Measurements from ENCODE around the gene TMEM108. TPM values are rescaled to one million over a fixed set of nuclear protein-coding genes. Genes with fewer than 3 reads are reported as not detected.

TMEM108 gene
- total and polyA plus RNA-seq, 10 of the 15 experiments (the other 5 are each of a cell fraction or from before 2014, with no cell fraction given), result 0.02 to 0.58 (median 0.12) TPM; not detected in 5

DNA sequence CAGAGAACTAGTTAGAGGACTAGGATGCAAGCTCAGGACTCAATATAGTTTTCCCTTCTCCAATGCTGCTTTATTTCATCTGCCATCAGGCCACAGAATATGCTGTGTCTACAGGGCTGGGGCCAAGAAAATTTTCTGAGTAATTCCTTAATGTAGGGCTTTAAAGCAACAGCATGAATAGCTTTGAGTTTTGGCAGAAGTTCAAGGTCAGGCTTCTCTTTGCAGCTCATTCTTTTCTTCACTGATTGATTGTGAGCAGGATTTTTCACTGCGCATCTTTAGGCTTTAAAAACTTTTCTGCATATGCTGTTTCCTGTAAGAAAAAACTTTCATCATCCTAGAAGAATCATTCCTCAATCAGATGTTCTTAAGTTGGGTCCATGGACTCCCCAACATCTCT, 4.6 kb downstream of the TMEM108 start:
- ChIA-PET CTCF (interaction anchor here (0.9 to 4.2 kb wide), 10 partner anchors 10 to 385 kb away, joined by 3 to 43 read pairs (median 8); no protein-coding TSS in a partner anchor), POLR2A (no interaction called here), RAD21 (ENCODE audit: unreplicated experiment) (interaction anchor here (0.6 to 2.3 kb wide), 13 partner anchors 225 to 887 kb away, joined by 3 to 23 read pairs (median 4); no protein-coding TSS in a partner anchor), SMC1A (ENCODE audit: uncharacterized antibody, unreplicated experiment) (interaction anchor here (0.6 to 3.3 kb wide), 14 partner anchors 10 to 382 kb away, joined by 3 to 29 read pairs (median 4); no protein-coding TSS in a partner anchor)
- no peaks in the 10 kb centered on the region for H3K4me1 ChIP-seq (ENCODE audit: control insufficient read depth, insufficient read depth, low read length)
- intact Hi-C loops (cut with micrococcal nuclease; ENCODE audit: unreplicated experiment) (loop anchor here (5.0 kb wide), 1 partner anchor 235 kb away; no protein-coding TSS in a partner anchor), in situ Hi-C loops (cut with MboI) (loop anchor here (5.0 kb wide), 1 partner anchor 345 kb away; no protein-coding TSS in a partner anchor)
- H3K9ac ChIP-seq (ENCODE audit: control insufficient read depth, insufficient read depth, low read length), result no peak overlapping the region
- no peak overlapping the region for H3K4me3 ChIP-seq
- FAIRE-seq (no peak), DNase-seq (ENCODE audit: low read depth, low spot score) (no peak), ATAC-seq (no peak)
- TF ChIP-seq ASH2L (IDR thresholded peaks at IDR 0.05; ENCODE audit: borderline replicate concordance, low read depth) (no peak), CBX5 (IDR thresholded peaks at IDR 0.05; ENCODE audit: low read depth) (no peak), BACH1 (IDR thresholded peaks at IDR 0.05; ENCODE audit: borderline replicate concordance) (no peak), NR2C1 (IDR thresholded peaks at IDR 0.05) (no peak), ZNF622 (IDR thresholded peaks at IDR 0.05) (no peak), RCOR1 (conservative IDR thresholded peaks at IDR 0.05; ENCODE audit: low read depth, low read length) (no peak), POLR2A (IDR thresholded peaks at IDR 0.05; ENCODE audit: low read depth, low read length) (no peak)
- TF ChIP-seq, protein P1, sequence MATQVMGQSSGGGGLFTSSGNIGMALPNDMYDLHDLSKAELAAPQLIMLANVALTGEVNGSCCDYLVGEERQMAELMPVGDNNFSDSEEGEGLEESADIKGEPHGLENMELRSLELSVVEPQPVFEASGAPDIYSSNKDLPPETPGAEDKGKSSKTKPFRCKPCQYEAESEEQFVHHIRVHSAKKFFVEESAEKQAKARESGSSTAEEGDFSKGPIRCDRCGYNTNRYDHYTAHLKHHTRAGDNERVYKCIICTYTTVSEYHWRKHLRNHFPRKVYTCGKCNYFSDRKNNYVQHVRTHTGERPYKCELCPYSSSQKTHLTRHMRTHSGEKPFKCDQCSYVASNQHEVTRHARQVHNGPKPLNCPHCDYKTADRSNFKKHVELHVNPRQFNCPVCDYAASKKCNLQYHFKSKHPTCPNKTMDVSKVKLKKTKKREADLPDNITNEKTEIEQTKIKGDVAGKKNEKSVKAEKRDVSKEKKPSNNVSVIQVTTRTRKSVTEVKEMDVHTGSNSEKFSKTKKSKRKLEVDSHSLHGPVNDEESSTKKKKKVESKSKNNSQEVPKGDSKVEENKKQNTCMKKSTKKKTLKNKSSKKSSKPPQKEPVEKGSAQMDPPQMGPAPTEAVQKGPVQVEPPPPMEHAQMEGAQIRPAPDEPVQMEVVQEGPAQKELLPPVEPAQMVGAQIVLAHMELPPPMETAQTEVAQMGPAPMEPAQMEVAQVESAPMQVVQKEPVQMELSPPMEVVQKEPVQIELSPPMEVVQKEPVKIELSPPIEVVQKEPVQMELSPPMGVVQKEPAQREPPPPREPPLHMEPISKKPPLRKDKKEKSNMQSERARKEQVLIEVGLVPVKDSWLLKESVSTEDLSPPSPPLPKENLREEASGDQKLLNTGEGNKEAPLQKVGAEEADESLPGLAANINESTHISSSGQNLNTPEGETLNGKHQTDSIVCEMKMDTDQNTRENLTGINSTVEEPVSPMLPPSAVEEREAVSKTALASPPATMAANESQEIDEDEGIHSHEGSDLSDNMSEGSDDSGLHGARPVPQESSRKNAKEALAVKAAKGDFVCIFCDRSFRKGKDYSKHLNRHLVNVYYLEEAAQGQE (IDR thresholded peaks at IDR 0.05; ENCODE audit: low read depth, low read length), result no peak
- TF ChIP-seq, protein P2, sequence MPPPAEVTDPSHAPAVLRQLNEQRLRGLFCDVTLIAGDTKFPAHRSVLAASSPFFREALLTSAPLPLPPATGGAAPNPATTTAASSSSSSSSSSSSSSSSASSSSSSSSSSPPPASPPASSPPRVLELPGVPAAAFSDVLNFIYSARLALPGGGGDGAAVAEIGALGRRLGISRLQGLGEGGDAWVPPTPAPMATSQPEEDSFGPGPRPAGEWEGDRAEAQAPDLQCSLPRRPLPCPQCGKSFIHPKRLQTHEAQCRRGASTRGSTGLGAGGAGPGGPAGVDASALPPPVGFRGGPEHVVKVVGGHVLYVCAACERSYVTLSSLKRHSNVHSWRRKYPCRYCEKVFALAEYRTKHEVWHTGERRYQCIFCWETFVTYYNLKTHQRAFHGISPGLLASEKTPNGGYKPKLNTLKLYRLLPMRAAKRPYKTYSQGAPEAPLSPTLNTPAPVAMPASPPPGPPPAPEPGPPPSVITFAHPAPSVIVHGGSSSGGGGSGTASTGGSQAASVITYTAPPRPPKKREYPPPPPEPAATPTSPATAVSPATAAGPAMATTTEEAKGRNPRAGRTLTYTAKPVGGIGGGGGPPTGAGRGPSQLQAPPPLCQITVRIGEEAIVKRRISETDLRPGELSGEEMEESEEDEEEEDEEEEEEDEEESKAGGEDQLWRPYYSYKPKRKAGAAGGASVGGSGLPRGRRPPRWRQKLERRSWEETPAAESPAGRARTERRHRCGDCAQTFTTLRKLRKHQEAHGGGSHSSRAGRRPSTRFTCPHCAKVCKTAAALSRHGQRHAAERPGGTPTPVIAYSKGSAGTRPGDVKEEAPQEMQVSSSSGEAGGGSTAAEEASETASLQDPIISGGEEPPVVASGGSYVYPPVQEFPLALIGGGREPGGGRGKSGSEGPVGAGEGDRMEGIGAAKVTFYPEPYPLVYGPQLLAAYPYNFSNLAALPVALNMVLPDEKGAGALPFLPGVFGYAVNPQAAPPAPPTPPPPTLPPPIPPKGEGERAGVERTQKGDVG (CRISPR knock-in tag; IDR thresholded peaks at IDR 0.05), result no peak
- no peaks in the 10 kb centered on the region for H3K9me3 ChIP-seq (replicated peaks; ENCODE audit: control insufficient read depth, insufficient read depth, low read length)
- no peaks in the 10 kb centered on the region for H4K20me1 ChIP-seq (ENCODE audit: control insufficient read depth, insufficient read depth)
- H3K79me2 ChIP-seq (ENCODE audit: control insufficient read depth, insufficient read depth, low read length), result no peaks in the 10 kb centered on the region
- H3K36me3 ChIP-seq (ENCODE audit: control insufficient read depth in 2 of 2, insufficient read depth in 2 of 2, low read length in 1 of 2), result no peaks in the 10 kb centered on the region
- H3K27me3 ChIP-seq (replicated peaks in 1 of 2; ENCODE audit: control insufficient read depth in 2 of 2, insufficient read depth in 2 of 2, low read length in 1 of 2), result peaks cover 7 to 18% of the 10 kb centered on the region in 2 experiments
- 79% methylated on average over 1 of the region's 1 CpG for WGBS (ENCODE audit: insufficient coverage, insufficient replicate concordance, low lambda C conversion rate, missing lambda C conversion rate)
- H3K27ac ChIP-seq (ENCODE audit: control insufficient read depth, insufficient read depth), result no peak overlapping the region
- no TSS peak for BruUV-seq (replicated peaks)
- no peak overlapping the region for H2AFZ ChIP-seq (ENCODE audit: control insufficient read depth, low read depth, low read length)
- H3K4me2 ChIP-seq (ENCODE audit: control insufficient read depth, insufficient read depth), result no peak overlapping the region

All from GM12878 (cell line).